ENCODE results near the gene TNIK.

The TNIK gene

DNA sequence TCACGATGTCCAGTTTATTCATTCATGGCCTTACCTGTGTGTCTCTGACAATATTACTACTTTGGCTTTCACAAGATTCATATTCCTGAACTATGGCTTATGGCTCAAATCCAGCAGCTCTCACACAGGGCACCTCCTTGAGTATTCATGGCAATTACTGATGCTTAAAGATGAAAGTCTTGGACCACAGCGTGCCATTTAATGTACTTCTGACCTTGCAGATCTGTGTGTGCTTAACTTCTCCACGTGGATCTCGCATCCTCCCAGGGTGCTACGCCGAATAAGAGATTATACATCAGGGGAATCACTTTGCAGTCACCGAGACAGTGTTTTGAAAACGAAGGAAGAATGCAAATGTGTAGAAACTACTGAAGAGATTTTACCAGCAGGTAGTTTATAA, 147.5 kb downstream of the TNIK start:
- Histone ChIP-seq H2AK5ac (ENCODE audit: low read length, severe bottlenecking) (peak overlapping the region; percentile 65), H3K4me1 (ENCODE audit: control insufficient read depth, insufficient read depth, low read depth, low read length) (peaks cover 4% of the 10 kb centered on the region), H3K4me2 (ENCODE audit: low read length, poor library complexity, severe bottlenecking) (no peak overlapping the region), H2BK12ac (ENCODE audit: low read length in 2 of 2) (peak overlapping the region in 1 of 2 experiments; percentile 71), H3K4me3 (ENCODE audit: insufficient read depth in 1 of 2, low read depth in 1 of 2, low read length in 2 of 2) (no peak overlapping the region), H3K14ac (ENCODE audit: low read length in 2 of 2) (no peak overlapping the region), H3K4ac (ENCODE audit: low read depth in 1 of 2, low read length in 2 of 2) (no peak overlapping the region), H3K36me3 (ENCODE audit: control insufficient read depth in 1 of 2, insufficient read depth in 2 of 2, low read depth in 1 of 2, low read length in 2 of 2) (no peaks in the 10 kb centered on the region), H3K9me3 (ENCODE audit: control insufficient read depth, low read length) (no peaks in the 10 kb centered on the region), H2BK15ac (ENCODE audit: low read depth, poor library complexity, severe bottlenecking) (no peak overlapping the region), H4K91ac (ENCODE audit: low read length) (no peak overlapping the region), H2BK5ac (ENCODE audit: low read depth, low read length, poor library complexity, severe bottlenecking) (no peak overlapping the region), H3K9ac (ENCODE audit: low read length) (no peak overlapping the region), H3K79me1 (replicated peaks; ENCODE audit: low read length, poor library complexity, severe bottlenecking) (peaks cover 16% of the 10 kb centered on the region), H2AFZ (ENCODE audit: low read depth, low read length) (no peak overlapping the region), H4K8ac (ENCODE audit: low read length) (peak overlapping the region; percentile 48), H3K23ac (ENCODE audit: low read length in 2 of 2) (no peak overlapping the region), H3K27ac (ENCODE audit: low read length, poor library complexity, severe bottlenecking) (no peak overlapping the region), H3K18ac (ENCODE audit: low read depth in 1 of 2, low read length in 2 of 2) (no peak overlapping the region), H2BK120ac (ENCODE audit: low read depth, low read length) (no peak overlapping the region), H3K27me3 (ENCODE audit: control insufficient read depth in 1 of 2, insufficient read depth in 1 of 2, low read length in 2 of 2) (no peaks in the 10 kb centered on the region)
- DNase-seq: no peak
- WGBS: 93% methylated on average over 8 of the region's 8 CpGs

DNA sequence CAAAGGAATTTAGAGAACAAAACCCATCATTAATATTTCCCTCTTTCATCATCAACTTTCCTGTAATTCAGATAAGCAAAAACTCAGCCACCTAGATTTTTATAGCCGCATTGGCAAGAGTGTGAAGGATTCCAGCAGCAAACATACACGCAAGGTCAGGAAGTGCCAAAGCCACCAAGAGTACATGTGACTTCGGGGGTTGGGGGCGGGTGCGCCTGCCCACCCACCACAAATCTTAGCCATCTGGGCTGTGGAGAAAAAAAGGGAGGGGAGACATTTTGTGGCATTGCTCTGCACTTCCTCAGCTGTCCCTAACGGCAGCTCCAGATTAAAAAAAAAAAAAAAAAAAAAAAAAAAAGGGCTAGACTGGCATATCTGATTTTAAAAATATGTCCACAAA, 148.4 kb downstream of the TNIK start:
- H3K27me3 ChIP-seq (ENCODE audit: control insufficient read depth in 1 of 2, insufficient read depth in 1 of 2, low read length in 2 of 2): no peaks in the 10 kb centered on the region
- H3K23ac ChIP-seq (ENCODE audit: low read length in 2 of 2): no peak overlapping the region
- H3K14ac ChIP-seq (ENCODE audit: low read length in 2 of 2): no peak overlapping the region
- peaks cover 2% of the 10 kb centered on the region for H3K4me1 ChIP-seq (ENCODE audit: control insufficient read depth, insufficient read depth, low read depth, low read length)
- no peaks in the 10 kb centered on the region for H3K9me3 ChIP-seq (ENCODE audit: control insufficient read depth, low read length)
- H2AK5ac ChIP-seq (ENCODE audit: low read length, severe bottlenecking): no peak overlapping the region
- no peak overlapping the region for H3K27ac ChIP-seq (ENCODE audit: low read length, poor library complexity, severe bottlenecking)
- no peak overlapping the region for H2AFZ ChIP-seq (ENCODE audit: low read depth, low read length)
- peak overlapping the region; percentile 34 for H2BK120ac ChIP-seq (ENCODE audit: low read depth, low read length)
- 63% methylated on average over 1 of the region's 6 CpGs for WGBS
- no peaks in the 10 kb centered on the region for H3K36me3 ChIP-seq (ENCODE audit: control insufficient read depth in 1 of 2, insufficient read depth in 2 of 2, low read depth in 1 of 2, low read length in 2 of 2)
- H3K4ac ChIP-seq (ENCODE audit: low read depth in 1 of 2, low read length in 2 of 2): no peak overlapping the region
- peak overlapping the region in 1 of 2 experiments; percentile 33 for H3K18ac ChIP-seq (ENCODE audit: low read depth in 1 of 2, low read length in 2 of 2)
- H3K4me2 ChIP-seq (ENCODE audit: low read length, poor library complexity, severe bottlenecking): no peak overlapping the region
- no peak overlapping the region for H2BK12ac ChIP-seq (ENCODE audit: low read length in 2 of 2)
- H2BK15ac ChIP-seq (ENCODE audit: low read depth, poor library complexity, severe bottlenecking): no peak overlapping the region
- no peak overlapping the region for H3K4me3 ChIP-seq (ENCODE audit: insufficient read depth in 1 of 2, low read depth in 1 of 2, low read length in 2 of 2)
- no peak overlapping the region for H4K91ac ChIP-seq (ENCODE audit: low read length)
- no peak overlapping the region for H4K8ac ChIP-seq (ENCODE audit: low read length)
- no peak overlapping the region for H2BK5ac ChIP-seq (ENCODE audit: low read depth, low read length, poor library complexity, severe bottlenecking)
- no peak overlapping the region for H3K9ac ChIP-seq (ENCODE audit: low read length)
- H3K79me1 ChIP-seq (replicated peaks; ENCODE audit: low read length, poor library complexity, severe bottlenecking): peaks cover 19% of the 10 kb centered on the region
- no peak for DNase-seq

DNA sequence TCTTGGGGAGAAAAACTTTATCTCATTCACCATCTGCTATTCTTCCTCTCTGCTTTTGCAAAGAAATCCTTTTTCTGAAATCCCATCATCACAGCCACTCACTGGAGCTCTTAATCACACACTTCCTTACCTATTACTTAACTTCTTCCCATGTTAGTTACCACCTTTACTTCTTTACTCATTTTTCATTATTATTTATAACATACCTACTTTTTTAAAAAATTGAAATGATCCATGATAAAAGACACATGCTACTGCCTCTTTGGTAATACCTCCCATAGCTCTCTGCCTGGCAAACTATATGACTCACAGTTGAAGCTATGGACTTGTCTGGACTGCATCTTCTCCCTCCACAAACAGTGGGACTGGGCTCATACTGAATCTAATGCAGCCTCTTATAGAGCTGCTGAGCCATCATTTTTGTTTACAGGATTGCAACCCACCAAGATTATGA, 150.3 kb downstream of the TNIK start:
- no peak overlapping the region for H2AK5ac ChIP-seq (ENCODE audit: low read length, severe bottlenecking)
- H3K9ac ChIP-seq (ENCODE audit: low read length): peak overlapping the region; percentile 25
- H3K4me3 ChIP-seq (ENCODE audit: insufficient read depth in 1 of 2, low read depth in 1 of 2, low read length in 2 of 2): no peak overlapping the region
- H3K36me3 ChIP-seq (ENCODE audit: control insufficient read depth in 1 of 2, insufficient read depth in 2 of 2, low read depth in 1 of 2, low read length in 2 of 2): no peaks in the 10 kb centered on the region
- H3K79me1 ChIP-seq (replicated peaks; ENCODE audit: low read length, poor library complexity, severe bottlenecking): peaks cover 16% of the 10 kb centered on the region
- no peak overlapping the region for H3K4ac ChIP-seq (ENCODE audit: low read depth in 1 of 2, low read length in 2 of 2)
- no peaks in the 10 kb centered on the region for H3K27me3 ChIP-seq (ENCODE audit: control insufficient read depth in 1 of 2, insufficient read depth in 1 of 2, low read length in 2 of 2)
- H3K4me2 ChIP-seq (ENCODE audit: low read length, poor library complexity, severe bottlenecking): no peak overlapping the region
- peak; percentile 89 for DNase-seq
- H4K8ac ChIP-seq (ENCODE audit: low read length): no peak overlapping the region
- no peak overlapping the region for H2AFZ ChIP-seq (ENCODE audit: low read depth, low read length)
- H3K18ac ChIP-seq (ENCODE audit: low read depth in 1 of 2, low read length in 2 of 2): no peak overlapping the region
- peak overlapping the region; percentile 23 for H3K27ac ChIP-seq (ENCODE audit: low read length, poor library complexity, severe bottlenecking)
- H2BK15ac ChIP-seq (ENCODE audit: low read depth, poor library complexity, severe bottlenecking): no peak overlapping the region
- H2BK5ac ChIP-seq (ENCODE audit: low read depth, low read length, poor library complexity, severe bottlenecking): no peak overlapping the region
- H3K14ac ChIP-seq (ENCODE audit: low read length in 2 of 2): no peak overlapping the region
- H3K9me3 ChIP-seq (ENCODE audit: control insufficient read depth, low read length): no peaks in the 10 kb centered on the region
- H4K91ac ChIP-seq (ENCODE audit: low read length): no peak overlapping the region
- no peak overlapping the region for H2BK12ac ChIP-seq (ENCODE audit: low read length in 2 of 2)
- H3K23ac ChIP-seq (ENCODE audit: low read length in 2 of 2): no peak overlapping the region
- H2BK120ac ChIP-seq (ENCODE audit: low read depth, low read length): no peak overlapping the region
- peaks cover 2% of the 10 kb centered on the region for H3K4me1 ChIP-seq (ENCODE audit: control insufficient read depth, insufficient read depth, low read depth, low read length)

DNA sequence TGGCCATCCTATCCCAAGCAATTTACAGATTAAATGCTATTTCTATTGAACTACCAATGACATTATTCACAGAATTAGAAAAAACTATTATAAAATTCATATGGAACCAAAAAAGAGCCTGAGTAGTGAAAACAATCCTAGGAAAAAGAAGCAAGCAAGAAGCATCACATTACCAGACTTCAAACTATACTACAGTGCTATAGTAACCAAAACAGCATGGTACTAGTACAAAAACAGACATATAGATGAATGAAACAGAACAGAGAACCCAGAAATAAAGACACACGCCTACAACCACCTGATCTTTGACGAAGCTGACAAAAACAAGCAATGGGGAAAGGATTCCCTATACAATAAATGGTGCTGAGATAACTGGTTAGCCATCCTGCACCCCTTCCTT, 152.2 kb downstream of the TNIK start:
- no peak overlapping the region for H4K91ac ChIP-seq (ENCODE audit: low read length)
- no peak overlapping the region for H3K23ac ChIP-seq (ENCODE audit: low read length in 2 of 2)
- H2AFZ ChIP-seq (ENCODE audit: low read depth, low read length): no peak overlapping the region
- H3K4me3 ChIP-seq (ENCODE audit: insufficient read depth in 1 of 2, low read depth in 1 of 2, low read length in 2 of 2): no peak overlapping the region
- H3K4me2 ChIP-seq (ENCODE audit: low read length, poor library complexity, severe bottlenecking): no peak overlapping the region
- H3K9ac ChIP-seq (ENCODE audit: low read length): no peak overlapping the region
- H3K4me1 ChIP-seq (ENCODE audit: control insufficient read depth, insufficient read depth, low read depth, low read length): peaks cover 2% of the 10 kb centered on the region
- no peaks in the 10 kb centered on the region for H3K27me3 ChIP-seq (ENCODE audit: control insufficient read depth in 1 of 2, insufficient read depth in 1 of 2, low read length in 2 of 2)
- no peak overlapping the region for H2AK5ac ChIP-seq (ENCODE audit: low read length, severe bottlenecking)
- H3K14ac ChIP-seq (ENCODE audit: low read length in 2 of 2): no peak overlapping the region
- peaks cover 18% of the 10 kb centered on the region for H3K79me1 ChIP-seq (replicated peaks; ENCODE audit: low read length, poor library complexity, severe bottlenecking)
- no peak overlapping the region for H2BK15ac ChIP-seq (ENCODE audit: low read depth, poor library complexity, severe bottlenecking)
- H2BK5ac ChIP-seq (ENCODE audit: low read depth, low read length, poor library complexity, severe bottlenecking): no peak overlapping the region
- no peak overlapping the region for H2BK120ac ChIP-seq (ENCODE audit: low read depth, low read length)
- 100% methylated on average over 2 of the region's 2 CpGs for WGBS
- H4K8ac ChIP-seq (ENCODE audit: low read length): no peak overlapping the region
- no peak overlapping the region for H3K4ac ChIP-seq (ENCODE audit: low read depth in 1 of 2, low read length in 2 of 2)
- no peak for DNase-seq
- no peaks in the 10 kb centered on the region for H3K9me3 ChIP-seq (ENCODE audit: control insufficient read depth, low read length)
- no peak overlapping the region for H3K18ac ChIP-seq (ENCODE audit: low read depth in 1 of 2, low read length in 2 of 2)
- no peak overlapping the region for H3K27ac ChIP-seq (ENCODE audit: low read length, poor library complexity, severe bottlenecking)
- no peaks in the 10 kb centered on the region for H3K36me3 ChIP-seq (ENCODE audit: control insufficient read depth in 1 of 2, insufficient read depth in 2 of 2, low read depth in 1 of 2, low read length in 2 of 2)
- no peak overlapping the region for H2BK12ac ChIP-seq (ENCODE audit: low read length in 2 of 2)
